Mesendoderm (in vitro differentiated cells): Measurements from ENCODE around the gene ZNF618. TPM values are rescaled to one million over a fixed set of nuclear protein-coding genes. Genes with fewer than 3 reads are reported as not detected.

Experiments used
- DNase-seq: peaks from one replicate; pipeline ENCODE4 v3.0.0; 2013
- H2AK5ac ChIP-seq: 2 replicates; pipeline ENCODE4 v1.6.1; 2013; ENCODE audit warnings: low read length, inconsistent platforms
- H2BK120ac ChIP-seq: 2 replicates; pipeline ENCODE4 v1.6.1; 2013; ENCODE audit warnings: low read depth, mild to moderate bottlenecking, low read length, moderate library complexity, mixed read lengths
- H2BK15ac ChIP-seq: replicated peaks from 2 replicates; pipeline ENCODE4 v1.6.1; 2013; ENCODE audit warnings: low read depth, mild to moderate bottlenecking, moderate library complexity
- H2BK5ac ChIP-seq: 2 replicates; pipeline ENCODE4 v1.6.1; 2013; ENCODE audit warnings: low read length, inconsistent platforms
- H3K18ac ChIP-seq: 2 replicates; pipeline ENCODE4 v1.6.1; 2013; ENCODE audit warnings: mild to moderate bottlenecking, low read length, mixed read lengths
- H3K23ac ChIP-seq: one replicate; pipeline ENCODE4 v1.6.1; 2013; ENCODE audit warnings: low read length
- H3K27ac ChIP-seq: 2 replicates; pipeline ENCODE4 v1.5.1; 2013; ENCODE audit warnings: low read depth, mild to moderate bottlenecking, inconsistent platforms, low read length, moderate library complexity
- H3K27me3 ChIP-seq: 2 replicates; pipeline ENCODE4 v1.6.1; 2013; ENCODE audit warnings: low read length, control low read depth, mild to moderate bottlenecking, inconsistent platforms; ENCODE audit not compliant: insufficient read depth, poor library complexity
- H3K36me3 ChIP-seq: 2 replicates; pipeline ENCODE4 v1.6.1; 2013; ENCODE audit warnings: low read length, inconsistent platforms; ENCODE audit not compliant: control insufficient read depth, insufficient read depth
- H3K4ac ChIP-seq: one replicate; pipeline ENCODE4 v1.6.1; 2013; ENCODE audit warnings: low read depth, mild to moderate bottlenecking, low read length, moderate library complexity
- H3K4me1 ChIP-seq: 2 replicates; pipeline ENCODE4 v1.6.1; 2013; ENCODE audit warnings: low read depth, low read length, inconsistent platforms; ENCODE audit not compliant: control insufficient read depth
- H3K4me2 ChIP-seq: 2 replicates; pipeline ENCODE4 v1.6.1; 2013; ENCODE audit warnings: low read length
- H3K4me3 ChIP-seq: 2 replicates; pipeline ENCODE4 v1.5.1; 2013; ENCODE audit warnings: mild to moderate bottlenecking, low read length
- H3K56ac ChIP-seq: one replicate; pipeline ENCODE4 v1.6.1; 2013; ENCODE audit warnings: low read length
- H3K79me1 ChIP-seq: 2 replicates; pipeline ENCODE4 v1.6.1; 2013; ENCODE audit warnings: low read length, inconsistent platforms
- H3K79me2 ChIP-seq: 2 replicates; pipeline ENCODE4 v1.6.1; 2013; ENCODE audit warnings: mild to moderate bottlenecking, low read length; ENCODE audit not compliant: control insufficient read depth, insufficient read depth
- H3K9ac ChIP-seq: 2 replicates; pipeline ENCODE4 v1.6.1; 2013; ENCODE audit warnings: low read length, inconsistent platforms
- H4K5ac ChIP-seq: one replicate; pipeline ENCODE4 v1.6.1; 2013; ENCODE audit warnings: low read length
- H4K8ac ChIP-seq: one replicate; pipeline ENCODE4 v1.6.1; 2013; ENCODE audit warnings: low read depth, mild to moderate bottlenecking, control low read depth, low read length, moderate library complexity
- WGBS: extraction: QIAGEN DNeasy Blood & Tissue Kit; methylation state at CpG from one replicate; pipeline ENCODE4 v1.1.7; 2013; ENCODE audit warnings: low lambda C conversion rate, missing lambda C conversion rate; ENCODE audit not compliant: insufficient coverage; ENCODE audit errors: extremely low coverage; 5-methylcytosine and 5-hydroxymethylcytosine counted together
- polyA plus RNA-seq, 2 experiments: library from polyadenylated mRNA; stranded (reverse); fragments of 200-250 nt; gene quantifications; one replicate each; pipeline ENCODE4 v1.2.3, GENCODE V29; 2013

ZNF618 gene
- 19.8 TPM for polyA plus RNA-seq (2013, experiment 1 of 2)
- 19.5 TPM for polyA plus RNA-seq (2013, experiment 2 of 2)

- no peak within 1 kb of the TSS for H3K23ac ChIP-seq
- no peak within 1 kb of the TSS for H2BK5ac ChIP-seq
- peak within 1 kb of the TSS; percentile 57 for H3K27ac ChIP-seq
- H4K5ac ChIP-seq: no peak within 1 kb of the TSS
- H3K4me1 ChIP-seq: no peaks in the 10 kb centered on the region
- peak within 1 kb of the TSS; percentile 95 for H3K4ac ChIP-seq
- peak within 1 kb of the TSS; percentile 74 for H3K9ac ChIP-seq
- peak within 1 kb of the TSS; percentile 78 for H3K4me3 ChIP-seq
- DNase-seq: peak; percentile 35
- H2AK5ac ChIP-seq: no peak within 1 kb of the TSS
- H2BK15ac ChIP-seq: peak within 1 kb of the TSS; percentile 100
- no peaks in the 10 kb centered on the region for H3K27me3 ChIP-seq
- peaks cover 3% of the 10 kb centered on the region for H3K79me1 ChIP-seq
- WGBS: no CpG with 5 or more reads among the region's 84 CpGs
- no peak within 1 kb of the TSS for H3K4me2 ChIP-seq
- H3K18ac ChIP-seq: peak within 1 kb of the TSS; percentile 100
- peaks cover 19% of the 10 kb centered on the region for H3K79me2 ChIP-seq
- H3K56ac ChIP-seq: peak within 1 kb of the TSS; percentile 87
- H2BK120ac ChIP-seq: peak within 1 kb of the TSS; percentile 99
- H3K36me3 ChIP-seq: no peaks in the 10 kb centered on the region
- peak within 1 kb of the TSS; percentile 98 for H4K8ac ChIP-seq
Observed at GRCh38 chr9:113876151-113876992, at the start of gene ZNF618. Gene ZNF618 (plus strand): TSS chr9:113876309. CDS start chr9:113876381, 72 bp downstream.

GRCh38 chr9:113828221-113828620, 47.9 kb upstream of the ZNF618 start:
- H3K79me2 ChIP-seq: no peaks in the 10 kb centered on the region
- no peak overlapping the region for H3K4me2 ChIP-seq
- WGBS: no CpG with 5 or more reads among the region's 1 CpG
- H4K8ac ChIP-seq: no peak overlapping the region
- H3K79me1 ChIP-seq: no peaks in the 10 kb centered on the region
- no peak overlapping the region for H3K56ac ChIP-seq
- H3K27ac ChIP-seq: no peak overlapping the region
- H3K18ac ChIP-seq: no peak overlapping the region
- no peak overlapping the region for H4K5ac ChIP-seq
- no peak overlapping the region for H2BK5ac ChIP-seq
- no peak overlapping the region for H3K23ac ChIP-seq
- no peaks in the 10 kb centered on the region for H3K36me3 ChIP-seq
- no peak overlapping the region for H2BK15ac ChIP-seq
- H3K4ac ChIP-seq: no peak overlapping the region
- no peak for DNase-seq
- H2BK120ac ChIP-seq: no peak overlapping the region
- no peak overlapping the region for H2AK5ac ChIP-seq
- H3K9ac ChIP-seq: no peak overlapping the region
- no peak overlapping the region for H3K4me3 ChIP-seq
- no peaks in the 10 kb centered on the region for H3K4me1 ChIP-seq
- no peaks in the 10 kb centered on the region for H3K27me3 ChIP-seq

- Histone ChIP-seq H2AK5ac (no peak overlapping the region), H3K36me3 (no peaks in the 10 kb centered on the region), H3K9ac (no peak overlapping the region), H3K27ac (no peak overlapping the region), H3K79me2 (no peaks in the 10 kb centered on the region), H2BK5ac (no peak overlapping the region), H3K4me1 (no peaks in the 10 kb centered on the region), H2BK15ac (no peak overlapping the region), H3K79me1 (no peaks in the 10 kb centered on the region), H3K23ac (no peak overlapping the region), H3K56ac (no peak overlapping the region), H3K4ac (no peak overlapping the region), H3K27me3 (no peaks in the 10 kb centered on the region), H3K4me3 (no peak overlapping the region), H3K18ac (no peak overlapping the region), H2BK120ac (no peak overlapping the region), H4K8ac (no peak overlapping the region), H4K5ac (no peak overlapping the region), H3K4me2 (no peak overlapping the region)
- no peak for DNase-seq
- WGBS: no CpG with 5 or more reads among the region's 3 CpGs
Observed at GRCh38 chr9:113837334-113837733, 38.8 kb upstream of the ZNF618 start.

GRCh38 chr9:113842086-113842485, 34.0 kb upstream of the ZNF618 start:
- WGBS: no CpG with 5 or more reads among the region's 3 CpGs
- H2BK5ac ChIP-seq: no peak overlapping the region

GRCh38 chr9:113844466-113844865, 31.6 kb upstream of the ZNF618 start:
- H4K5ac ChIP-seq: no peak overlapping the region
- no CpG with 5 or more reads among the region's 1 CpG for WGBS
- no peaks in the 10 kb centered on the region for H3K79me1 ChIP-seq
- no peak overlapping the region for H3K9ac ChIP-seq
- no peak overlapping the region for H2BK15ac ChIP-seq
- H2BK5ac ChIP-seq: no peak overlapping the region
- no peak overlapping the region for H2AK5ac ChIP-seq
- H2BK120ac ChIP-seq: no peak overlapping the region
- no peak overlapping the region for H3K4me2 ChIP-seq
- H3K56ac ChIP-seq: no peak overlapping the region
- no peaks in the 10 kb centered on the region for H3K36me3 ChIP-seq
- no peaks in the 10 kb centered on the region for H3K4me1 ChIP-seq
- no peak for DNase-seq
- no peak overlapping the region for H3K4ac ChIP-seq
- no peak overlapping the region for H4K8ac ChIP-seq
- H3K23ac ChIP-seq: no peak overlapping the region
- H3K27me3 ChIP-seq: no peaks in the 10 kb centered on the region
- no peaks in the 10 kb centered on the region for H3K79me2 ChIP-seq
- H3K18ac ChIP-seq: no peak overlapping the region
- H3K4me3 ChIP-seq: no peak overlapping the region
- no peak overlapping the region for H3K27ac ChIP-seq

More at GRCh38 chr9:113842086-113842485, 34.0 kb upstream of the ZNF618 start:
- H3K36me3 ChIP-seq: no peaks in the 10 kb centered on the region
- H2BK15ac ChIP-seq: no peak overlapping the region
- H2BK120ac ChIP-seq: no peak overlapping the region
- H3K56ac ChIP-seq: no peak overlapping the region
- H3K27ac ChIP-seq: no peak overlapping the region
- no peak overlapping the region for H3K4me2 ChIP-seq
- no peak overlapping the region for H3K4ac ChIP-seq
- H3K79me2 ChIP-seq: no peaks in the 10 kb centered on the region
- H3K4me3 ChIP-seq: no peak overlapping the region
- H3K9ac ChIP-seq: no peak overlapping the region
- H4K8ac ChIP-seq: no peak overlapping the region
- no peak for DNase-seq
- H3K4me1 ChIP-seq: no peaks in the 10 kb centered on the region
- no peak overlapping the region for H3K23ac ChIP-seq
- H3K79me1 ChIP-seq: no peaks in the 10 kb centered on the region
- no peak overlapping the region for H2AK5ac ChIP-seq
- no peak overlapping the region for H4K5ac ChIP-seq
- H3K27me3 ChIP-seq: no peaks in the 10 kb centered on the region
- H3K18ac ChIP-seq: no peak overlapping the region
